Endothelial cell of umbilical vein (primary cell): ENCODE measurements around the gene COX18.

Experiments used
- JUN ChIP-seq: IDR thresholded peaks from 2 replicates; pipeline ENCODE4 v1.6.1; 2011; ENCODE audit warnings: borderline replicate concordance, low read depth; ENCODE audit not compliant: insufficient read length, insufficient read depth
- MYC ChIP-seq: IDR thresholded peaks from one replicate; pipeline ENCODE4 v1.6.1; 2011; ENCODE audit warnings: mild to moderate bottlenecking, low read depth, low read length
- POLR2AphosphoS5 ChIP-seq: IDR thresholded peaks from 2 replicates; pipeline ENCODE4 v1.6.1; 2012; ENCODE audit warnings: low read depth, mild to moderate bottlenecking, control low read depth, low read length, moderate library complexity; ENCODE audit not compliant: insufficient read depth
- TF ChIP-seq, protein P1 (sequence below), 2 donors: IDR thresholded peaks; 1 replicate in 1 of 2; 2 replicates in 1 of 2; pipeline ENCODE4 v1.5.1; 2011; ENCODE audit warnings: low read length in 2 of 2, mild to moderate bottlenecking in 2 of 2, moderate library complexity in 2 of 2, control low read depth in 1 of 2, inconsistent platforms in 1 of 2, low read depth in 1 of 2; ENCODE audit not compliant: insufficient read depth in 1 of 2; ENCODE audit errors: extremely low read depth in 1 of 2

DNA sequence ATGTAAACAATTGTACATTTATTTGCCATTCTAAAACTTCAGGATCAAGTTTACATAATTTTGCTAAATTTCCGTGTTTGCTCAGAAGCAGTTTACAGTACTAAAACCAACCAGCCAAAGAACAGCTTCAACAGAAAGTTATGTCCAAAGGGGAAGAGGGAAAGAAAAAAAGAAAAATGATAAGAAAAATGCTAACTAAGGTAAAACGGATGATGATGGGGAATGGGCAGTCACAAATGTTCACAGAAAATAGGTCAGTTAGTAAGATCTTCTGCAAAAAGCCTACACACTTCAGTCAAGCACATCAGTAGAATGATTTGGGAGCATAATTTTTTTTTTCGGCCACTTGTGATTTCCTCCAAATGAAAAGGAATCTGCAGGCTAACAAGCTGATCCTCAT lies 6.3 kb upstream of the COX18 start:
- TF ChIP-seq JUN, result no peak
- TF ChIP-seq MYC, result no peak
- TF ChIP-seq, protein P1, sequence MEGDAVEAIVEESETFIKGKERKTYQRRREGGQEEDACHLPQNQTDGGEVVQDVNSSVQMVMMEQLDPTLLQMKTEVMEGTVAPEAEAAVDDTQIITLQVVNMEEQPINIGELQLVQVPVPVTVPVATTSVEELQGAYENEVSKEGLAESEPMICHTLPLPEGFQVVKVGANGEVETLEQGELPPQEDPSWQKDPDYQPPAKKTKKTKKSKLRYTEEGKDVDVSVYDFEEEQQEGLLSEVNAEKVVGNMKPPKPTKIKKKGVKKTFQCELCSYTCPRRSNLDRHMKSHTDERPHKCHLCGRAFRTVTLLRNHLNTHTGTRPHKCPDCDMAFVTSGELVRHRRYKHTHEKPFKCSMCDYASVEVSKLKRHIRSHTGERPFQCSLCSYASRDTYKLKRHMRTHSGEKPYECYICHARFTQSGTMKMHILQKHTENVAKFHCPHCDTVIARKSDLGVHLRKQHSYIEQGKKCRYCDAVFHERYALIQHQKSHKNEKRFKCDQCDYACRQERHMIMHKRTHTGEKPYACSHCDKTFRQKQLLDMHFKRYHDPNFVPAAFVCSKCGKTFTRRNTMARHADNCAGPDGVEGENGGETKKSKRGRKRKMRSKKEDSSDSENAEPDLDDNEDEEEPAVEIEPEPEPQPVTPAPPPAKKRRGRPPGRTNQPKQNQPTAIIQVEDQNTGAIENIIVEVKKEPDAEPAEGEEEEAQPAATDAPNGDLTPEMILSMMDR (IDR thresholded peaks at IDR 0.05; ENCODE audit: extremely low read depth in 1 of 2, insufficient read depth in 1 of 2, low read depth in 1 of 2, low read length in 2 of 2), result no peak
- no peak for TF ChIP-seq POLR2AphosphoS5
